Stomach (tissue), 4 donors: ENCODE measurements around the gene ACTL6B.
"Not testable (repeated sequence)": the region's sequence is repeated elsewhere in the genome, so short reads cannot be mapped to it uniquely, and the experiment has no call there.

Experiments
- POLR2A ChIP-seq, 4 donors: fragments of 450-650 bp; IDR thresholded peaks; one replicate each; pipeline ENCODE4 v1.6.1; 2016; ENCODE audit warnings: antibody characterized with exemption in 4 of 4, control low read depth in 2 of 4, mild to moderate bottlenecking in 1 of 4, moderate library complexity in 1 of 4
- POLR2AphosphoS5 ChIP-seq, 3 donors: sonication (generic); formaldehyde crosslinking; IDR thresholded peaks; one replicate each; pipeline ENCODE4 v1.6.1; 2016; ENCODE audit warnings: antibody characterized with exemption in 3 of 3
- TF ChIP-seq, protein P1 (sequence below), 7 experiments: fragments of 450-650 bp in 4 of 7; fragments of 200-600 bp in 3 of 7; sonication (generic) in 3 of 7; IDR thresholded peaks; one replicate each; pipeline ENCODE4 v1.5.1; 2016 to 2019; ENCODE audit warnings: antibody characterized with exemption in 7 of 7, control low read depth in 2 of 7, mild to moderate bottlenecking in 1 of 7

DNA sequence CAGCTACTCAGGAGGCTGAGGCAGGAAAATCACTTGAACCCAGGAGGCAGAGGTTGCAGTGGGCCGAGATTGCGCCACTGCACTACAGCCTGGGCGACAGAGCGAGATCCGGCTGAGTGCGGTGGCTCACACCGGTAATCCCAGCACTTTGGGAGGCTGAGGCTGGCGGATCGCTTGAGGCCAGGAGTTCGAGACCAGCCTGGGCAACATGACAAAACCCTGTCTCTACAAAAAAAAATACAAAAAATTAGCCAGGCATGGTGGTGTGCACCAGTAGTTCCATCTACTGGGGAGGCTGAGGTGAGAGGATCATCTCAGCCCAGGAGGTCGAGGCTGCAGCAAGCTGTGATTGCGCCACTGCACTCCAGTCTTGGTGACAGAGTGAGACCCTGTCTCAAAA, 12.9 kb upstream of the ACTL6B start:
- TF ChIP-seq POLR2A, POLR2AphosphoS5 (IDR thresholded peaks at IDR 0.05): not testable (repeated sequence)
- TF ChIP-seq, protein P1, sequence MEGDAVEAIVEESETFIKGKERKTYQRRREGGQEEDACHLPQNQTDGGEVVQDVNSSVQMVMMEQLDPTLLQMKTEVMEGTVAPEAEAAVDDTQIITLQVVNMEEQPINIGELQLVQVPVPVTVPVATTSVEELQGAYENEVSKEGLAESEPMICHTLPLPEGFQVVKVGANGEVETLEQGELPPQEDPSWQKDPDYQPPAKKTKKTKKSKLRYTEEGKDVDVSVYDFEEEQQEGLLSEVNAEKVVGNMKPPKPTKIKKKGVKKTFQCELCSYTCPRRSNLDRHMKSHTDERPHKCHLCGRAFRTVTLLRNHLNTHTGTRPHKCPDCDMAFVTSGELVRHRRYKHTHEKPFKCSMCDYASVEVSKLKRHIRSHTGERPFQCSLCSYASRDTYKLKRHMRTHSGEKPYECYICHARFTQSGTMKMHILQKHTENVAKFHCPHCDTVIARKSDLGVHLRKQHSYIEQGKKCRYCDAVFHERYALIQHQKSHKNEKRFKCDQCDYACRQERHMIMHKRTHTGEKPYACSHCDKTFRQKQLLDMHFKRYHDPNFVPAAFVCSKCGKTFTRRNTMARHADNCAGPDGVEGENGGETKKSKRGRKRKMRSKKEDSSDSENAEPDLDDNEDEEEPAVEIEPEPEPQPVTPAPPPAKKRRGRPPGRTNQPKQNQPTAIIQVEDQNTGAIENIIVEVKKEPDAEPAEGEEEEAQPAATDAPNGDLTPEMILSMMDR (IDR thresholded peaks at IDR 0.05) = not testable (repeated sequence)
